CD4-positive, alpha-beta T cell treated with Interleukin-15 for 4 hours (primary cell): ENCODE data around the gene CDH12.
"Not testable (repeated sequence)": the region's sequence is repeated elsewhere in the genome, so short reads cannot be mapped to it uniquely, and the experiment has no call there.

Source experiments
- DNase-seq: peaks from one replicate; pipeline ENCODE4 v3.0.0-alpha.2; 2020; ENCODE audit warnings: low spot score

Gene CDH12

GRCh38 chr5:22852807-22853660 lies at the start of gene CDH12:
TSS of gene CDH12 (minus strand) at chr5:22853344.
- DNase-seq, result no peak

DNA sequence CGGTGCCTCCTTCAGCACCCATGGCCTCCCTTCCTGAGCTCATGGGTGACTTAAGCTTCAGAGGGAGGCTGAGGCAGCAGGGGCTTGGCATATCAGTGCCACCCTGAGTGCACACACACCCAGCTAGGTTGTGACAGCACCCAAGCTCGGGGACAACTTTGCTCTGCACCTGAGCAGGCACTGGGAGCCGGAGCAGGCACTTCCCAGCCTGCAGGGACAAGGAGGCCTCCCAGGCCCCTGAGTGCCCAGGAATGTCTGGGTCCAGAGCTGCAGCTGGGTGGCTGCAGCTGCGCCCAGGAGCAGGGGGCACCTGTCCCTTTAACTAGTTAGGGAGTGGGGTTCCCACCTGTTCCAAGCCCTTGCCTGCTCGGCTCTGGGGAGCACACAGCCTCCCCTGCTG lies 48.7 kb upstream of the CDH12 start:
- no peak for DNase-seq

- DNase-seq, result no peak
Measured at GRCh38 chr5:22900801-22901310, 47.7 kb upstream of the CDH12 start.

- DNase-seq, result no peak
Measured at GRCh38 chr5:22899341-22899740, 46.2 kb upstream of the CDH12 start.

DNA sequence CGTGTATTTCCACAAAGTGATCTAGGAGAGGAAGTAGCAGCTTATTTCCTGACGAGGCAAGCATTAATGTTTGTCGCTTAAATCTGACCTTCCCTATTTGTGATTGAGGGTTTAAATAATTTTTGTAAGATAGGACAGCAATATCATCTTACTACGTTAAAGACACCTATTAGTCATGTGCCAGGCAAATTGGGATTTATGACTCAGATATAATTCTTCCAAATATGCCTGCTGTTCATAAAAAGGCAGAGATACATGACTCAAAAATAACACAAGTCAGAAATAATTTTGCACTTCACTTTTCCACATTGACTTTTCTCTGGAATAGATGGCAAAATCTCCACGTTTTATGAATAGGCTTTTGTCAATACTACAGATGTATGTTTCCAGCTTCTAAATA lies 43.0 kb upstream of the CDH12 start:
- no peak for DNase-seq

GRCh38 chr5:22892441-22892840 lies 39.3 kb upstream of the CDH12 start:
- DNase-seq, result no peak

GRCh38 chr5:22889720-22890119 lies 36.6 kb upstream of the CDH12 start:
- DNase-seq, result no peak

DNA sequence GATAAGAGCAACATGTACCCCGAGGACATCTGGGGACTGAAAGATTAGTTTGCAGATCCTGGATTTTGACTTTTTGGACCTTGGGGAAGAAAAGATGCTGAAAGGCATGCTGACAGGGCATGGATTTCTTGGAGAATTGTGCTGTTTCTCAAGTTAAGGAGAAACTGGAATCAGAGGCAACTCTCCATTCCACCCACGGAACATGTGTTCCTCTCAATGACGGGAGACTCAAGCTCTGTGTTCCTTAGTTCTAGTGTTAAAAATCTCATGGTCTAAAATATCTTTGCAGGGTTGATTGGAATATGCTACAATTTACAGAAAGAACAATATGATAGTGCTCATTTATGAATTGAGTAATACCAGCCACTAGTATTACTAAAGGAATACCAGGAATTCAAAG lies 34.4 kb upstream of the CDH12 start:
- no peak for DNase-seq

GRCh38 chr5:22858911-22859310 lies 5.8 kb upstream of the CDH12 start:
- DNase-seq, result not testable (repeated sequence)

GRCh38 chr5:22855824-22856223 lies 2.7 kb upstream of the CDH12 start:
- DNase-seq, result no peak

- DNase-seq, result no peak
Measured at GRCh38 chr5:22850981-22851380, 2.2 kb downstream of the CDH12 start.

- no peak for DNase-seq
Measured at GRCh38 chr5:22846693-22847092, 6.5 kb downstream of the CDH12 start.

DNA sequence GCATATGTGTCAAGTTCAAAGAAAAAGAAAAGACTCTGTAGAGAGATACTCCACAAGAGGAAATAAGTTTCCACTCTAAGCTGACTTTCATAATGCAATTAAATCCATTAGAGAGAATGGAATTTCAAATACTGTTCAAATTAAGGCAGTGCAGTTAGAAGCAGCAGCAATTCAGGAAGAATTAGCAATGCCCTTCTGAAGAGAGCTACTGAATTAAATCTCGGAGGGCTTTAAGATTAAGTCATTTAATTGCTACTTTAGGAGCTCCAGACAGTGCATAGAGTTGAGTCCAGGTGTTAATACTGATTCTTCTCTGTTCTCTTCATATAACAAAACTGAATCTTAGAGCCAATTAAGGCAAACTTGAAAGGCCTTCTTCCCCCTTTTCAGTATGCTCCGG lies 8.5 kb downstream of the CDH12 start:
- no peak for DNase-seq

- no peak for DNase-seq
Measured at GRCh38 chr5:22844155-22844554, 9.0 kb downstream of the CDH12 start.

DNA sequence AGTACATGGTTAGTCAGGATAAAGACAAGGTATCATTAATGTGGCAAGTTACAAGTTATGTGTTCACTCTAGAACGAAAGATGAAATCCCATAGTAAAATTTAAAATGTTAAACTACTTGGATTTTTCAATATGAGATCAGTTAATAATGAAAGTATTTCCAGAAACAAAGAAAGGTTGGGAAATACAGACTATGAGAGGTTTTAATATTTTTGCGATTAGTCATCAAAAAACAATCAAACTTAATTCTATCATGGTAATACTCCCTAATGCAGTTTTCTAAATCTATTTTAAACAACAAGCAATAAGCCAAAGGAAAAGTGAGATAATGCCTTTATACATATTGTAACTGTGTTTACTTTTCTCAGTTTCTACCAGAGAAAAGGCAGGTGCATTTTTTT lies 10.6 kb downstream of the CDH12 start:
- DNase-seq, result no peak

DNA sequence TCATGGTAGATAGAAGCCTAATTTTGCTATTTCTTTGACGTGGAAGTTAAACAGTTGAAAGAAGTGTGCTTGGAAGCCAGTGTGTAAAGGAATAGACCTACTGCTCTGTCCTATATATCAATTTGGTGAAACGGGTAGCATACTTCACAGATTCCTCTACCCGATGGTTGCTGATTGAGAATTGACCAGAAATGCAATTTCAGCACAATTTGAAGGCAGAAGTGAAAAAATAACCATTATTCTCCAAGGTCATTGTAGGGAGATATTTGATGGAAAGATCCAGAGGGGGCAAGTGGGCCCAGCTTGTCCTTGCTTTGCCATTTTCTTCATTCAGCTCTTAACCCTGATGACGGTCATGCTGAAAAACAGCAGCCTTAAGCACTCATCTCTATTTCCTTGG lies 15.3 kb downstream of the CDH12 start:
- no peak for DNase-seq

DNA sequence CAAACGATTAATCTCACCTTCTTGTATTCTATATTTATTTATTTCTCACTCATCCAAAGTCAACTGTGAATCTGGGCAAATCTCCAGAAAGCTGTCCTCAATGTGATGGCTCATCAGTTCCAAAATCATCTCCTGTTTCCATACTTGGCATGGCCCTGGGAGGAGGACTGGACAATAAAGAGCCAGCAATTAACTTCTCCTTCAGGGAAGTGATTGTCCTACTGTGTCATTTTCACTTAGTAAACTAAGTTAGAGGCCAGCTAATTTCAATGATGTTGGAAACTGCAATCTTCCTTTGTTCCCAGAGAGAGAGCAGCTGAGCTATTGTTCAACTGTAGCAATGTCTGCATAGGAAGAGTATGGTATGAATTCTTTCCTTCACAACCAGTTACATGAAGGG lies 17.5 kb downstream of the CDH12 start:
- no peak for DNase-seq

- no peak for DNase-seq
Measured at GRCh38 chr5:22793463-22793862, 59.7 kb downstream of the CDH12 start.

GRCh38 chr5:22787807-22788206 lies 65.3 kb downstream of the CDH12 start:
- DNase-seq, result no peak

DNA sequence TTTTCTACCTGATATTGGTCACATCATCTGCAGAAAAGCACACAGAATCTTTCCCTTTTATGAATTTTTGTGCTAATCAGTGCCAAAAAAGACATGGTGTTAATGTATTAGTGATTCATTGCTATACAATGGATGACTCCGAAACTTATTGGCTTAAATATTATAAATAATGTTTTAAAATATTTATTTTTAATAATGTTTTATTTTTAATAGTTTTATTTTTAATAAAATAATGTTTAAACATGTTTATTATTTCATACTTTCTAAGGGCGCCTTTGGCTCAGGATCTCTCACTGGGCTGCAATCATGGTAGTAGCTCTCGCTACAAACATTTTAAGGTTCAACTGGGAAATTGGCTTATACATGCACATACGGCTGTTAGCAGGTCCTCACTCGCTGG lies 65.7 kb downstream of the CDH12 start:
- DNase-seq, result no peak

DNA sequence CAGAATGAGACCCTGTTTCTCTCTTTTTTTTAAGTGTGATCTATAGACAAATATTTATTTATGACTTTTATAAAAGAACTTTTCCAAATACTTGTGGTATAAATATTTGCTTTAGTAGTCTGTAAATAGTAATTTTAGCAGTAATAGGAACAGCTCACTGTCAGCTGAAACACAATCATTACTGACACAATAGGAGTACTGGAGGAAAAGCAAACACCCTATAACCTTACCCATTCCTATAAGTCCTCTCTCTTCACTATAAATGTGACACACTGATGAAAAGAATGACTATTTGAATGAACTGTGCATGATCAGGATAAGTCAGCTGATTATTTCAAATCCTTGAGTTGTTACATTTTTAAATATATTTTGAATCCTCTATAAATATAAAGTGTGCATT lies 72.4 kb downstream of the CDH12 start:
- DNase-seq, result no peak

GRCh38 chr5:22779499-22779898 lies 73.6 kb downstream of the CDH12 start:
- no peak for DNase-seq

DNA sequence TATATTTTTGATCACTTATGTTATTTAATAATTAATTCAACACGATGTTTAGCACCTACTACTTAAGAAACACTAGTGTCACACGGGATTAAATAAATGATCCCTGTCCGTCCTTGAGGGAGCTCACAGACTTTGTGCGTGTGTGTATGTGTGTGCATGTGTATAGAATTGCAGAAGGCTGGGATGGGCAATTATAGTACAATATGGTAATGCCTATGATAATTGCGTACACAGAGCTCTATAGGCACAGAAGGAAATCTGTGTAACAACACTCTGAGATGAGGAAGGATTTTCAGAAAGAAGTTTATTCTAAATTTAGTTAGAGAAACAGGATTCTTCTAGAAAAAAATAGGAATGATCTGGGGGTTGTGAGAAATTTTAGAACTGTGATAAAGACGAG lies 76.9 kb downstream of the CDH12 start:
- no peak for DNase-seq

GRCh38 chr5:22774214-22774613 lies 78.9 kb downstream of the CDH12 start:
- DNase-seq, result not testable (repeated sequence)
